Stimulated activated CD8-positive, alpha-beta memory T cell treated with anti-CD3 and anti-CD28 coated beads, Interleukin-7, amount 100 ng/mL, for 1 hour (primary cell): ENCODE results near the gene KIF3A.

ENCODE experiments used
- DNase-seq, 2 donors: peaks; one replicate each; pipeline ENCODE4 v3.0.0-alpha.2; 2020; ENCODE audit warnings: low read depth in 2 of 2

Gene KIF3A

DNA sequence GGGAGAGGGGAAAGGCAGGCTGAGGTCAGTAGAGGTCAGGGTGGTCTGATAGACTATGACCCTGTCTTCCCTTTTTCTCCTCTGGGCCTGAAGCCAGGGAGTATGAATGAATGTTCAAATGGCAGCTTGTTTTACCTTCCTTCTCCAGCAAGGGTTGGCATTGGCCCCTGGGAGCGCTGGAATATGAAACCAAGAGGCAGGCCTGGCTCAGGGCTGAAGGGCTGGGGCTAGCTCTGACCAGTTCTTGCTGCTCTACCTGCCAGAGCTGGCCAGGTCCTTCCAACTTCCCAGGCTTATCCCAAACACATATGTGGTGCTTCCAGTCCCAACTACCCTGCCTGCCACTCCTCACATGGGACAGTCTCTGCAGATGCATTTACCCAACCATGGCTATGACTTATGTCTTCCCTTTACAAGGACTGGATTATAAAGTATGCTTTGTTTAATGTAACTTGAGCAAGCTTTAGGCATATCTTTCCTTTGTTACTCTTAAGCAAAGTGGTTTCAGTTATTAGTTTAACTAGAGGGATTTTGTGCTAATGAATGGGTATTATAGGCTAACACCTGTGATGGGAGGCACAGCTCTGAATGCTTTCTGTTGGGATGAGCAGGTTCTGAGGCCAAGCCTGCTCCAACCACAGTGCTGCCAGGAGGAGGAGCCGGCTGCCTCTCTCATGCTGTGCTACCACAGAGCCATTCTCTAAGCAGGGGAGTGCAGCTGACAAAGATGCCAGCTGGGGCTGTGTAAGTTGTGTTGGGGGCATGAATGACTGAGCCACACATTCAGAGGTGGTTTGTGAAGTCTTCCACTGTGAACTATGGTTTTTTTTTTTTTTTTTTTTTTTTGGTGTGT, 16.0 kb upstream of the KIF3A start:
- no peak for DNase-seq

- DNase-seq = no peak
Observed at GRCh38 chr5:132752581-132753125, 15.3 kb upstream of the KIF3A start.

DNA sequence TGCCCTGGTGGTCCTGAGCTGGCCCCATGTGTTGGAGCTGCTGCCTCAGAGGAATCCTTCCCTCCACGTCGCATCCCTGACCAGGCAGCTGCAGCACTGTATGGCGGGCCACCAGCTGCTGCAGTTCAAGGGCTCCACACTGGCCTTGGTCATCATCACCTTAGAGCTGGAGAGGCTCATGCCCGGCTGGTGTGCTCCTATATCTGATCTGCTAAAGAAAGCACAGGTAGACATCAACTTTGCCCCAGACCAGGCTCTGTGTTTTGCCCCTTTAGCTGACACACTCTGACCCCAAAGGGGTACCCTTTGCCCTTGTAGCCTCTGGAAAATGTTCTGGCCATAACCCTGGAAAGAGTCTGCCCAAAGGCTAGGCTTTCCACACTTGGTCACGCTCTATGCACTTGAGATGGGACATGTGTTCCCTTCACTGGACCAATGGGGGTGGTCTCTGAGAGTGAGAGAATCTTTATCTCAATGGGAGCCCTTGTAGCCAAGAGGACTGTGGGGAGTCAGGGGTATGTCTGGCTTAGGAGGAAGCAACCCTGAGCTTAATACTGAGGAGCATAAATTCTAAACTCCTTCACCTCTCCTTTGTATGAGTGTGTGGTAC, 14.7 kb upstream of the KIF3A start:
- DNase-seq = no peak

DNA sequence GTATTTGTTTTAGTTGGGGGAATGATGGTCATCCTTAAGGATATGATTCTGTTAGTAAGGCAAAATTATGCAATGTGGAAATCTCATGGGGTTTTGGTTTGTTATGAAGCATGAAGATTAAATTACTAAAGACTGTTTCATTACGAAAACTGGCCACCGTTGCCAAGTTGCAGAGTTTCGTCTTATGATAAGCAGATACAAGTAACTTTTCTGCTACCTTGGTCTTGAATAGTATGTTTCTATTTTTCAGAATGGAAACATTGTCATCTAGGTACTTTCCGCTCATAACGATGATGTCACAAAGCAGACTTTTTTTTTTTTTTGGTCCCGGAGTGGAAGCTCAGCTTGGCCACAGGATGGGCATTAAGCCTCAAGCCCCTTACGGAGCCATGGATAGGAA, 14.1 kb upstream of the KIF3A start:
- DNase-seq = no peak

GRCh38 chr5:132750471-132751230, 13.3 kb upstream of the KIF3A start:
- DNase-seq = no peak

- no peak for DNase-seq
Observed at GRCh38 chr5:132749506-132749905, 12.2 kb upstream of the KIF3A start.

DNA sequence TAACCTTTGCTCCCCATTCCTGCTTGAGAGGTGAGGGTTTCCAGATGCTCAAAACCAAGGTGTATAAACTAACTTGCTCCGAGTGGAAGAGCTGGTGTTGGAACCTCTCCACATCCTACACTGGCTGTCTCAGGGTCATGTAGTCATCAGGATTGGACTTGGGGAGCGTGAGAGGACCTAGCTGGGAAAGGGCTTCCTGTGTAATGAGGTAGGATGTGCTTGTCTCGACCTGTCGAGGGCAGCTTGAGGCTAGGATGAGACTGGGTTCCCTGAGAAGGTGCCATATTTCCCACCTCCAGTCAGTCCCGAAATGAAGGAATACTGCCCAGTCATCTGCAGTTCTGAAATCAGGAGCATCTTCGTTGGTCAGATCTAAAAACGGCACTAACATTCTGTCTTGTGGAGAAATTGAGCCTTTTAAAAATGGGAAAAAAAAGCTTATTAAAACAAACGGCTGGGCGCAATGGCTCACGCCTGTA, 11.2 kb upstream of the KIF3A start:
- no peak for DNase-seq

DNA sequence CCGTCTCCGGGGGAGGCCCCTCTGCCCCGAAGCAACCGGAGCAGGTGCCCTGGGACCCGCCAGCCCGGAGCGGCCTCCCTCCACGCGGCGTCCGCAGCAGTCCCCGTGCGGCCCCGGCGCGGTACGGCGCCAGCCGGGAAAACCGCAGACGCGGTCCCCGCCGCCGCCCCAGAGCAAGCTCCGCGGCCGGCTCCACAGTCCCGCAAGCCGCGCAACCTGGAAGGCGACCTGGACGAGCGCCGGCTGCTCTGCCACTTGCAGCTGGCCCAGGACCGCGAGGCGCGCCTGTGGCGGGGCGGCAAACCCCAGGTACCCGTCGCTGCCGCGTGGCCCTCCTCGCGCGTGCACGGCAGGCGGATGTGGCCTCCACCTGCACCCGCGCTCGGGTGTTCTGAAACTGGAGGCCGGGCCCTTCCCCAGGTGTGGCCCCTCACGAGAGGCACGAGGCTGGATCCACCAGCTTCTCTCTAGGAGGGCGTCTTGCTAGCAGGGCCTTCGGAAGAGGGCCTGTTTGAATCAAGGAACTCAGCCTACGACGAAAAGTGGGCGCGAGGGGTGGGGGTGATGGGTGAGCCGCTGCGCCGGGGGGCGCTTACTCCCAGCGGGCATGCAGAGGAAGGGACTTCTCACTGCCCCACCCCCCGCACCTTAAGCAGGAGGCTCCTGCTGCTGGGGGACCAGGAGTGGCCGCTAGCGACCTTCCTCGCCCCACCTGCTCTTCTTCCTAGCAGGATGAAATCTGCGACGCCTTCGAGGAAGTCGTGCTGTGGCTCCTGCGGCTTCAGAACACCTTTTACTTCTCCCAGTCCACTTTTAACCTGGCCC, 10.5 kb upstream of the KIF3A start:
- DNase-seq = no peak

DNA sequence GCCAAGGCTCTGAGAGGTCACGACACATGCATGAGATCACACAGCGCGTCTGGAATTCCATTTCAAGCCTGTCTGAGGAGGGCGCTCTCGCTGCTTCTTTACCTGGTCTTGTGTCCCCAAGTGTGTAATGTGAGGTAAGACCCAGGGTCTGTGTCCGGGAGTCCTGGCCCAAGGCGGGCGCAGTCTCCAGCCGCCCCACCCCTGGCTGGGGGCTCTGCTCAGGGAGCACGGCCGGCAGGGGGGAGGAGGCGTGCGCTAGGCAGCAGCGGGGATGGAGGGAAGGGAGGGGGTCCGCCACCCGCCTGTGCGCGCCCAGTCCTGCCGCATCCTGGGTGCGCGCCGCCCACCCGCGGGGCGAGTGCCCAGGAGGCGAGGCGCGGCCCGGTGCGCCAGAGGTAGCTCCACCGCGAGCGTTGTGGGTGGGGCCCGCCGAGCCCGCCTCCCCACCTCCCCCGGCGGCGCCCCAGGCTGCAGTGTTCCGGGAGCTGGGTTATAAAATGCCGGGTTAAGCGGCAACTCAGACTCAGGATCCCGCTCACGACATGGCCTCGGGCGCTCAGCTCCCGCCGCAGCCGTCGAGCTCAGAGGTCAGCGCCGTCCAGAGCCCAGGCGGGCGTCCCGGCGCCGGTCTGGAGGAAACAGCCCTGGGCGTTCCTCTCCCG, 9.7 kb upstream of the KIF3A start, which contains the start of gene CCNI2:
CCNI2 (plus strand) TSS at position 473 of the 662 bp plus-strand sequence; CDS start at position 543, 70 bp downstream.
- DNase-seq = peak; percentile 26 to 32

DNA sequence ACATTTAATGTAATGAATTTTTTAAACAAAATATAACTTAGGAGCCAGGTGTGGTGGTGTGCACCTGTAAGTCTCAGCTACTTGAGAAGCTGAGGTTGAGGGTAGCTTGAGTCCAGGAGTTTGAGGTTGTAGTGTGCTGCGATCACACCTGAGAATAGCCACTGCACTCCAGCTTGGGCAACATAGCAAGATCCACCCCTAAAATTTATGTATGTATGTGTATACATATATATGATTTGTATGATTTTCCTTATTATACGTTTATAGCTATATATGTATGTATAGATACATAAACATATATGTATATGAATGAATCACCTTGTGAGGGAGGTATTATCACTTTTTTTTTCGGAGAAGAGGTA, 9.2 kb upstream of the KIF3A start:
- no peak for DNase-seq

- DNase-seq = no peak
Observed at GRCh38 chr5:132744659-132745058, 7.3 kb upstream of the KIF3A start.

- no peak for DNase-seq
Observed at GRCh38 chr5:132742626-132743025, 5.3 kb upstream of the KIF3A start.

GRCh38 chr5:132742158-132742557, 4.8 kb upstream of the KIF3A start:
- no peak for DNase-seq

- no peak for DNase-seq
Observed at GRCh38 chr5:132739232-132739631, 1.9 kb upstream of the KIF3A start.

DNA sequence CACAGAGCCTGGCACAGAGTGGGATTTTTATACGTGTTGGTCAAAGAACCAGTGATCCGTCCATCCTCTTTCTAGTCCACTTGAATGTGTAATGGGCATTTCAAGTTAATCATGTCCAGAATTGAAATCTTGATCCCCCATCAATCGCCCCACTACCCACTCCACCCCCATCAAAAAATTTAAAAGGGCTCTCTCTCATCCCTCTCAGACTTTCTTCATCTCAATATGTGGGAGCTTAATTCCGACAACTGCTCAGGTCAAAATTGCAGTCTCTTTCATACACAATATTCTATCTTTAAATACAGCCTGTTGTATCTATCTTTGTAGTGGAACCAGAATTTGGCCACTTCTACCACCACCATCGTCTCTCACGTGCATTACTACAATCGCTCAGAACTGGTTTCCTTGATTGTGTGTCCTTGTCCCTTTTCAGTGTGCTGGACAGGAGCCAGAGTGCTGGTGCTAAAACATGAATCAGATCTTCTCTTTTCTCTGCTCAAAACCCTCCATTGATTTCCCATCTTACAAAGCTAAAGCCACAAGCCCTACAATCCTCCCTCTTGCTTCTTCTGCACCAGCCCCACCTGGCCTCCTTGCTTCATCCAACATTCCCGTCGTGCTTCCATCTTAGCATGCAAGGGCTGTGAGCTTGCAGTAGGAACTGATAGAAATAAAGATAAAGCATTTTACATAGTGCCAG, 786 bp upstream of the KIF3A start:
- no peak for DNase-seq

DNA sequence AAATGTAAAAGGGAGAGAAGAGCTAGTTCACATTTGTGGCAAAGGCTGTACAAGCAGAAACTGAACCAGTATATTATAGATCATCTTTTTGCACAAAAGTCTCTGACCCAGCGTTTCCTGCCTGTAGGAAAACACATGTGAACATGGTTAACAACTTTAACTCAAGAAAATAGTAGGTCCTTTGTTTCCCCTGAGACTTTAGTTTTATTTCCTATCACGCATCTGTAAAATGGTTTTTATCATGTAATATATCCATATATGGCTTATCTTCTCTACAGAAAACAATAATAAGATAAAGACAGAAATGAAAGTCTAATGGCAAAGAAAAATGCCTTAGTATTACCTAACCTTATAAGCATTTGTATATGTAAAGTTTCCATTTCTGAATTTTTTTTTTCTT, 2.7 kb downstream of the KIF3A start:
- DNase-seq = no peak

DNA sequence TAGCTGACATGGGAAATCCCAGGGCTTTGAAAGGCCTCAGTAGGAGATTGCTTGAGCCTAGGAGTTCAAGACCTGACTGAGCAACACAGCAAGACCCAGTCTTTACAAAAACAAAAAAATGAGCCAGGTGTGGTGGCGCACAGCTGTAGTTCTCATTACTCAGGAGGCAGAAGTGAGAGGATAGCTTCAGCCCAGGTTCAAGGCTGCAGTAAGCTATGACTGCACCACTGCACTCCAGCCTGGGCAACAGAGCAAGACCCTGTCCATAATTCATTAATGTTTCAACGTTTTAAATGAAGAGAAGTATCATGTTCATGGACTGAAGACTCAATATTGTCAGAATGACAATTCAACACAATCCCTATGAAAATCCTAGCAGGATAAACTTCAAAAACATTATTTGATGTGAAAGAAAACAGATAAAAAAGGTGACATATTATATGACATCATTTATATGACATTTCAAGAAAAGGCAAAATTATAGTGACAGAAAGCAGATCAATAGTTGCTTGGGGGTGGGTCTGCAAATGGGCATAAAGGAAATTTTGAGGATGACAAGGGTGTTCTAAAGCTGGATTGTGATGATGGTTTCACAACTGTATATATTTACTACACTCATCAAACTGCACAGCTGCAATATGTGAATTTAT, 3.7 kb downstream of the KIF3A start:
- no peak for DNase-seq

GRCh38 chr5:132729896-132730295, 7.5 kb downstream of the KIF3A start:
- DNase-seq = no peak

DNA sequence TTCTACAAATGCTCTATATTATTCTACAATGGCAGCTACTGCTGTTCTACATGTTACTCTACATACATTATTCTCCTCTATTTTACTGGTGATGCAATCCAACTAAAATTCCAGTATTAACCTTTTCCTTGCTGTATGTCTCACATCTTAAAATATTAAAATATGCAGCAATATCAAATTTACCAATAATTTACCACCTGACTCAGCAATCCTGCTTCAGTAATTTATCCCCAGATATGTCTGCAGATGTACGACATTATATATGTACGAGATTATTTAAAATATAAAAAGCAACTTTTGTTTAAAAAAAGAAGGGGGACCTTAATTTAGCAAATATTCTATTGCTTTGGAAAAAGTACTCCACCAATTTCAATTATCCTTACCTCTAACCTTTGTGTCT, 11.6 kb downstream of the KIF3A start:
- DNase-seq = no peak
